ENCODE data around the gene STK4.

DNA sequence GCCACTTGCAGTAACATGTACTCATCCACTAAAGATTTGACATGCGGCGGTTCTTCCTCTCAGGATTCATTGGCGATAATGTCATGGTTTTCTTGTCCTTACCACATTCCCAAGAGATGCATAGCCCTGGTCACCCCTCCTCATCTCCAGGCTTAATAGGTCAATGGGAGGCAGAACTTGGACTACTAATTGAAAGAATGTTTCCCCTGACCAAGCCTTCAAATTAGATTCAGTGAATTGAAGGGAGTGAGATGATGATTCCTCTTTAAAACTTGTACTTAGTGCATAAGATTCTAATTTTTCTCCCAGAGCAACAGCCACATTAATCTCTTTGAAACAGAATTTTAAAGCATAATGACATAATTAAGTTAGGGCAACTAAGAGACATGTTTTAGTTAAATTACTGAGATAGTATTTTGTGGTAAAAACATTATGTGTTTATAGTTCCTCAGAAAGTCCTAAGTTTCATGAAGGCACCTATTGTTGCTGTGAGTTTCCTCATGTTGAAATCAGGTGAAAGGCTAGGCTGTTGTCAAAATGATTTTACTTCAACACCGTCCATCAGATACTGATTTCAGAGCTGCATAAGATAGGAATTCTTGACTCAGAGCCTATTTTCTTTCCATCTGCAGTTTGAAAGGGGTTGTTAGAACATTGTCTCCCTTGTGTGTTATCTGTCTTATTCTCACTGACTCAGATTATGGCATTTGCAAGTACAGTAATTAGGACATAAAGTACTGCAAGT, 48.5 kb downstream of the STK4 start:
- TF ChIP-seq POLR2A (IDR thresholded peaks at IDR 0.05) (no peak), EP300 (IDR thresholded peaks at IDR 0.05) (no peak)
- TF ChIP-seq, protein P1, sequence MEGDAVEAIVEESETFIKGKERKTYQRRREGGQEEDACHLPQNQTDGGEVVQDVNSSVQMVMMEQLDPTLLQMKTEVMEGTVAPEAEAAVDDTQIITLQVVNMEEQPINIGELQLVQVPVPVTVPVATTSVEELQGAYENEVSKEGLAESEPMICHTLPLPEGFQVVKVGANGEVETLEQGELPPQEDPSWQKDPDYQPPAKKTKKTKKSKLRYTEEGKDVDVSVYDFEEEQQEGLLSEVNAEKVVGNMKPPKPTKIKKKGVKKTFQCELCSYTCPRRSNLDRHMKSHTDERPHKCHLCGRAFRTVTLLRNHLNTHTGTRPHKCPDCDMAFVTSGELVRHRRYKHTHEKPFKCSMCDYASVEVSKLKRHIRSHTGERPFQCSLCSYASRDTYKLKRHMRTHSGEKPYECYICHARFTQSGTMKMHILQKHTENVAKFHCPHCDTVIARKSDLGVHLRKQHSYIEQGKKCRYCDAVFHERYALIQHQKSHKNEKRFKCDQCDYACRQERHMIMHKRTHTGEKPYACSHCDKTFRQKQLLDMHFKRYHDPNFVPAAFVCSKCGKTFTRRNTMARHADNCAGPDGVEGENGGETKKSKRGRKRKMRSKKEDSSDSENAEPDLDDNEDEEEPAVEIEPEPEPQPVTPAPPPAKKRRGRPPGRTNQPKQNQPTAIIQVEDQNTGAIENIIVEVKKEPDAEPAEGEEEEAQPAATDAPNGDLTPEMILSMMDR (IDR thresholded peaks at IDR 0.05): no peak

Data from suprapubic skin (tissue), 3 donors.